Measurements from ENCODE around the gene TBCK.

Gene TBCK

DNA sequence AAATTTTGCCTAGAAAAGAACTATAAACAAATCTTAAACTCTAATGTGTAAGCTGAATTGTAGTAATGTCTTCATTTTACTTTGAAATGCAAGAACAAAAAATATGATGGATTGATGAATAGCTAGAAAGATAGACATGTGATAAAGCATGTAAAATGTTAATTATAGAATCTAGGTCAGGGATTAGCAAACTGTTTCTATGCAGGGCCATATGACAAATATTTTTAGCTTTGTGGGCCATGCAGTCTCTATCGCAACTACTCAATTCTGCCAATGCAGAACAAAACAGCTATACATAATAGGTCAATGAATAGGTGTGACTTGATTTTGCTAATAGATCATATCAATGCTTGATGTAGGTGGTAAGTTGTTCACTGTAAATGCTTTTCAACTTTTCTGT, 75.3 kb downstream of the TBCK start:
- TF ChIP-seq, protein P1, sequence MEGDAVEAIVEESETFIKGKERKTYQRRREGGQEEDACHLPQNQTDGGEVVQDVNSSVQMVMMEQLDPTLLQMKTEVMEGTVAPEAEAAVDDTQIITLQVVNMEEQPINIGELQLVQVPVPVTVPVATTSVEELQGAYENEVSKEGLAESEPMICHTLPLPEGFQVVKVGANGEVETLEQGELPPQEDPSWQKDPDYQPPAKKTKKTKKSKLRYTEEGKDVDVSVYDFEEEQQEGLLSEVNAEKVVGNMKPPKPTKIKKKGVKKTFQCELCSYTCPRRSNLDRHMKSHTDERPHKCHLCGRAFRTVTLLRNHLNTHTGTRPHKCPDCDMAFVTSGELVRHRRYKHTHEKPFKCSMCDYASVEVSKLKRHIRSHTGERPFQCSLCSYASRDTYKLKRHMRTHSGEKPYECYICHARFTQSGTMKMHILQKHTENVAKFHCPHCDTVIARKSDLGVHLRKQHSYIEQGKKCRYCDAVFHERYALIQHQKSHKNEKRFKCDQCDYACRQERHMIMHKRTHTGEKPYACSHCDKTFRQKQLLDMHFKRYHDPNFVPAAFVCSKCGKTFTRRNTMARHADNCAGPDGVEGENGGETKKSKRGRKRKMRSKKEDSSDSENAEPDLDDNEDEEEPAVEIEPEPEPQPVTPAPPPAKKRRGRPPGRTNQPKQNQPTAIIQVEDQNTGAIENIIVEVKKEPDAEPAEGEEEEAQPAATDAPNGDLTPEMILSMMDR (IDR thresholded peaks at IDR 0.05), result no peak

DNA sequence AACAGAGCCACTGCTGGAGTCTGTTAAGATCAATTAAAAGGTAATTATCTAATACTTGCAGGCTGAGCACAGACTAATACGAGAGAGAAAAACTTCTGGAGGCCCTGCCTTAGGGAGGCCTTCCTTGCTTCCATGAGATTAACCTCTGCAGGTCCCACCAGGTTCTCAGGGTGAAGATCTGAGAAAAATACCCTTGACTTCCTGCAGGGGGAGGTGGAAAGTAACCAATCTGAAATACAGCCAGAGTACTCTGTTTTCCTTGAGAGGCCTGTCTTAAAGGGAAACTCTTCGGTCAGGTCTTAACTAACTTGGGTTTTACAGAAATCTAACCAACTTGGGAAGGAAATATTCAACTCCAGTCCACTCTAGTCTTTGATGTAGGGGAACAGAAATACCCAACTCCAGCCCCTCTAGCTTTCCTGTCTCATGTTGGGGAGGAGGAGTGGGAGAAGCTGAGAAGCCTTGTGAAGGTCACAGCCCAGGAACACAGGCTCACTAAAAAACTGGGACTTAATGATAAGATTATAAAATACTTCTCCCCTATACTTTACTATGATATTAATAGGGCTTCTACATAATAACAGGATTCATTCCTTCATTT, 77.1 kb downstream of the TBCK start:
- TF ChIP-seq, protein P1 (IDR thresholded peaks at IDR 0.05), result peak; percentile 53

DNA sequence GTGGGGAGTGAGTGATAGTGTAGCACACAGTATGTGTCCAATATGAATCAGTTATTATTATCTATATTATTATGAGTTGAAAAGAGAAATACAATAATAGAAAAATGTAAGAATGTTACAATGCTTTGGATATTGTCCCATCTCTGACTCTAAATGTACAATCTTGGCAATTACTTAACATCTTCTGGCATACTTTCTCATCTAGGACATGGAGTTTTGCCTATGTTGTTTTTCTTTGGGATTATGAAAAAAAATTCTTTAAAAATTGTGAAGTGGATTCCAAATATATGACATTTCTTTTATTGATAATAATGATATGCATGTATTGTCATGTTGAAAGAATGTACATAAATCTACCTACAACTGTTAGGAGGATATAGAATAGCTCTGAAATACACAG, 84.1 kb downstream of the TBCK start:
- TF ChIP-seq, protein P1 (IDR thresholded peaks at IDR 0.05), result no peak

DNA sequence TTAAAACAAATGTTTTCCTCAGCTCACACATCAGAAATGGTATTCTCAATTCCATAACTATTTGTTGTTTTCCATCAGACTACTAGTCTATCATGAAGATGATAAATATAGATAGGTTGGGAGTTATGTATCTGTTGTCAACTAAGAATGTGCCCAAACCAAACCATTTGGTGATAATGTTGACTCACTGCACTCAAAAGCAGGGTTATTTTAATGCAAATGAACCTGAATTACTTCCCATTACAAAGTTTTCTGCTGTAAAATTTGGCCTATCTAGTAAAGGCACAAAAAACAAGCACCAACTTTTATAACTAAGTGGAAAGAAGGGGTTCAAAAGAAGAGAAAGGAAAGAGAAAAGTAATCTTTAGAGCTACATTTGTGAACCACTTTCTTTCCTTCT, 93.5 kb downstream of the TBCK start:
- TF ChIP-seq, protein P1 (IDR thresholded peaks at IDR 0.05), result no peak

DNA sequence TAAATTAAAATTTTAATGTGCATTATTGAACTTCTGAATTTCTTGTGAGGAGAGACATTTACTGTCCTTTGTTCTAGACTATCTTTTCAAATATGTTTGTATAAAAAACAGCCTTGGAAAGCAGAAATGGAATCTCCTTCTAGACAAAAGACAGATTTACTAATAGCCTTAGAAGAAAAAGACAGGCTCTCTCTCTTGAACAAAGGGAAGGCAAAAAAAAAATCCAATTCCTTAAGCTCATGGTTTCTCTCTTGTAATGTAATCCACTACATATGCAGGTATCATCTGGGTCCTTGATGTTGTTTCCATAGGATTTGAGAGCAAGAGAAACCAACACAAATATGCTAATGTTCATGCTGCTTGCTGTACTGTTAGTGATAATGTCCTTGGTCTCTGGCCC, 106.0 kb downstream of the TBCK start:
- TF ChIP-seq, protein P1 (IDR thresholded peaks at IDR 0.05), result no peak

DNA sequence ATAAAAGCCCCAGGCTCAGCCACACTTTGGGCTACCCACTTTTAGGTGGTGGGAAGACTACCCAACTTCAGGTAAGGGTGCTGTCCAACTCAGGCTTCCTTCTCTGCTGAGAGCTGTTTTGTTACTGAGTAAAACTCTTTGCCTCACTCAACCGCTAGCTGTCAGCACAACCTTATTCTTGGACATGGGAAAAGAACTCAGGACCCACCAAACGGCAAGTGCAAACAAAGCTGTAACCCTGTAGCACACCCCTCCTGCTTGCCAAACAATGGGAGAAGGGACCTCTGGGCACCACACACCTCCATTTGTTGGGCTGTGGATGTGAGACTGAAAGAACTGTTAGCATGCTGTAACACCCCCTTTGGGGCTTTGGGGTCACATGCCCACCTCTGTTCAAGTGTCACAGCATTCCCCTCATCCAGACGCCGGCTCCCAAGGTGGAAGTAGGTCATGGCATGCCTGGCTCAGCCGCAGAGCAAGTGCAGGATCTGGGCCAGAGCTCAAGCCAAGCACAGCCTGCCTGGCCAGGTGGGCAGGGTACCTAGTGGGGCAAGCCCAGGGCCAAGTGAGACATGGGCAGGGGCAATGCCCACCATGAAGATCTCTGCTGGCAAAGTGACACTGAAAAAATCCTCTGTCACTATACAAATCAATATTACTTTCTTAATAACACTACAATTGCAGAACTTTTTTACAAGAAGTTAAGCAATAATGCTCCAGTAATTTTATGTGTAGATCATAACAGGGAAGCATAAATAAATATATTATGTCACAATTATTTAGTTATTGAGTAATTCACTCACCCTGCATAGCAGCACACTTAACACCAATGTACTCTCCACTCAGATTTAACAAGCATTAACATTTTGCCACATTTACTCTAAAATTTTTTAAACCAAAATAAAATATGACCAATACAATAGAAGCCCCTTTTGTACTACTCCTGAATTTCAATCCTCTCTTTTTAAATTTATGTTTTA, 107.2 kb downstream of the TBCK start:
- TF ChIP-seq, protein P1 (IDR thresholded peaks at IDR 0.05), result no peak

DNA sequence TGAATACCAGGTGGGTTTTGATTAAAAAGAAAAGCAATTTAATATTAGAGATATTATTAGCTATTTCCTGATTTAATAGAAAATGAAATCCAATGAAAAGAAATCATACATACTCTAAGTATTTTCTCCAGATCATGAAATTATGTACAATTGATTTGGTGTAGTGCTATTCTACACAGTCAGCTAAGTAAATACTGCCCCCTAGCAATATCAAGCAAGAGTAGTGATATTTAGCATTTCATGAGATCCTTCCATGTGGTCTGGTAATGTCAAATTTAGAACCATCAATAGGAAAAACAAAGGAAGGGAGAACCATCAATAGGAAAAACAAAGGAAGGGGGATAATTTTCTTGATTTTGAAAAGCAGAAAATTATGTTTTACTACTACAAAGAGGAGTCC, 114.6 kb downstream of the TBCK start:
- TF ChIP-seq, protein P1 (IDR thresholded peaks at IDR 0.05), result peak; percentile 52
